GM19452 (cell line): ENCODE data around the gene JAG2.

Experiments used
- ATAC-seq: cut with Tn5 transposase; IDR thresholded peaks from one replicate; pipeline ENCODE4 v1.9.1; 2021; ENCODE audit not compliant: unreplicated experiment

Gene JAG2

GRCh38 chr14:105182296-105183020 lies 13.9 kb upstream of the JAG2 start:
- no peak for ATAC-seq

GRCh38 chr14:105181549-105182295 lies 13.1 kb upstream of the JAG2 start:
- no peak for ATAC-seq

- ATAC-seq: peak; percentile 49
Observed at GRCh38 chr14:105180592-105181548, 12.3 kb upstream of the JAG2 start, which contains the start of gene NUDT14. TSS of gene NUDT14 (minus strand) at chr14:105181312. CDS start at chr14:105181209, 103 bp downstream.

- ATAC-seq: no peak
Observed at GRCh38 chr14:105179191-105179590, 10.6 kb upstream of the JAG2 start.

GRCh38 chr14:105178868-105179140 lies 10.2 kb upstream of the JAG2 start:
- ATAC-seq: no peak

GRCh38 chr14:105178069-105178867 lies 9.7 kb upstream of the JAG2 start:
- no peak for ATAC-seq

GRCh38 chr14:105177082-105177481 lies 8.5 kb upstream of the JAG2 start:
- ATAC-seq: no peak

- no peak for ATAC-seq
Observed at GRCh38 chr14:105176513-105176912, 7.9 kb upstream of the JAG2 start.

- ATAC-seq: no peak
Observed at GRCh38 chr14:105173901-105174894, 5.6 kb upstream of the JAG2 start.

GRCh38 chr14:105173145-105173544 lies 4.6 kb upstream of the JAG2 start:
- no peak for ATAC-seq

- ATAC-seq: no peak
Observed at GRCh38 chr14:105172476-105172875, 3.9 kb upstream of the JAG2 start.

GRCh38 chr14:105171004-105171673 lies 2.6 kb upstream of the JAG2 start:
- ATAC-seq: no peak

- ATAC-seq: no peak
Observed at GRCh38 chr14:105169776-105170655, 1.4 kb upstream of the JAG2 start.

GRCh38 chr14:105168979-105169507 lies 467 bp upstream of the JAG2 start:
- ATAC-seq: no peak

GRCh38 chr14:105168093-105168420 lies 519 bp downstream of the JAG2 start:
- ATAC-seq: no peak

- no peak for ATAC-seq
Observed at GRCh38 chr14:105167303-105168092, 1.1 kb downstream of the JAG2 start.
